ENCODE data around the gene MRPS22.

DNA sequence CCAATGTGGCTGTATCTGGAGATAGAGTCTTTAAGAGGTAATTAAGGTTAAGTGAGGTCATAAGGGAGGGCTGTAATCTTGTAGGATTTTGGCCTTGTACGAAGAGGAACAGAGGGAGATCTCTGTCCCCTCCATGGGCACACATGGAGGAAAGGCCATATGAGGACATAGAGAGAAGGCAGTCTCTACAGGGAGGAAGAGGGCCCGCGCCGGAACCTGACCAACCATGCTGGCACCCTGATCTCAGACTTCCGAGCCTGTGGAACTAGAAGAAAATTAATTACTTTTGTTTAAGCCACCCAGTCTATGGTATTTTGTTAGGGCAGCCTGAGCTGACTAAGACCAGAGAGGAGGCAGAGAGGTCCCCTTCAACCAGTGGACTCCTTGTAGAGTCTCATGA lies 17.7 kb upstream of the MRPS22 start:
- TF ChIP-seq, protein P1, sequence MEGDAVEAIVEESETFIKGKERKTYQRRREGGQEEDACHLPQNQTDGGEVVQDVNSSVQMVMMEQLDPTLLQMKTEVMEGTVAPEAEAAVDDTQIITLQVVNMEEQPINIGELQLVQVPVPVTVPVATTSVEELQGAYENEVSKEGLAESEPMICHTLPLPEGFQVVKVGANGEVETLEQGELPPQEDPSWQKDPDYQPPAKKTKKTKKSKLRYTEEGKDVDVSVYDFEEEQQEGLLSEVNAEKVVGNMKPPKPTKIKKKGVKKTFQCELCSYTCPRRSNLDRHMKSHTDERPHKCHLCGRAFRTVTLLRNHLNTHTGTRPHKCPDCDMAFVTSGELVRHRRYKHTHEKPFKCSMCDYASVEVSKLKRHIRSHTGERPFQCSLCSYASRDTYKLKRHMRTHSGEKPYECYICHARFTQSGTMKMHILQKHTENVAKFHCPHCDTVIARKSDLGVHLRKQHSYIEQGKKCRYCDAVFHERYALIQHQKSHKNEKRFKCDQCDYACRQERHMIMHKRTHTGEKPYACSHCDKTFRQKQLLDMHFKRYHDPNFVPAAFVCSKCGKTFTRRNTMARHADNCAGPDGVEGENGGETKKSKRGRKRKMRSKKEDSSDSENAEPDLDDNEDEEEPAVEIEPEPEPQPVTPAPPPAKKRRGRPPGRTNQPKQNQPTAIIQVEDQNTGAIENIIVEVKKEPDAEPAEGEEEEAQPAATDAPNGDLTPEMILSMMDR (IDR thresholded peaks at IDR 0.05): no peak
- no peak for TF ChIP-seq POLR2AphosphoS5 (IDR thresholded peaks at IDR 0.05)

Data from stomach (tissue), 4 donors.